GM18502 (cell line): ENCODE measurements around the gene KSR2.

Experiments used
- ATAC-seq: cut with Tn5 transposase; IDR thresholded peaks from one replicate; pipeline ENCODE4 v1.9.1; 2021; ENCODE audit warnings: mild to moderate bottlenecking; ENCODE audit not compliant: unreplicated experiment, poor library complexity

KSR2 gene

GRCh38 chr12:117563706-117564105 is 405.1 kb downstream of the KSR2 start:
- no peak for ATAC-seq

GRCh38 chr12:117563007-117563406 is 405.8 kb downstream of the KSR2 start:
- ATAC-seq: no peak

DNA sequence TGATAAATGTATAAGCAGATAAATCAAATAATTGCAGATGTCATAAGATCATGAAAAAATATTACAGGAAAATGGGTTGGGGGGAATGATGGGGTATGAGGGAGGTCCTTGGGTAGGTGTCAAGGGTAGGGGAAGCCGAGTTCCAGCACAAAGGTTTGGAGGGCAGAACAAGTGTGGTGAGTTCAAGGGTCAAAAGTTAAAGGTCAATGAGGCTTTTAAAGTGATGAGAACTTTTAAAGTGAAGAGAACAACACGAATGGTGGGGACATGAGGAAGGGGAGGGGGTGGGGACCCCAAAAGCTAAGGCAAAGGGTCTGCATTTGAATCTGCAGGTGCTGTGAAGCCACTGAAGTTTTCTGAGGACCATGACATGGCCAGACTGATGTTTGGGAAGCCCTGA is 406.8 kb downstream of the KSR2 start:
- ATAC-seq: no peak

- ATAC-seq: no peak
These were observed 408.8 kb downstream of the KSR2 start for GRCh38 chr12:117559978-117560377.

DNA sequence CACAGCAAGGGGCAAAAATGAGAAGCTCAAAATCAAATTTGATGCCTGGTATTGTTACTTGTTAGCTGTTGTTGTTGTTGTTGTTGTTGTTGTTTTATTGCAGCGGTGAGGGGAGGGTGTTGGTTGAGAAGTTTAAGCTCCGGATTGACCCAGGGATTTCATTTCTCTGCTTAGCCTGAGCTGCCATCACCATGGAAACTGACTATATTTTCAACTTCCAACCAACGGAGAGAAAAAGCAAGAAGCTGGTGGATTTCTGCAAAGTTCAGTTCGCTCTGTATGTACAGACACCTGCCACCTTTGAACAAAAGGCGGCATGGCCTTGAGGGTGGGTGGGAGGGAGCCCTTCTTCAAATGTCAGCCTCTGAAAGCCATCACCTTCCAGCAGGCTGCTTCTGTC is 412.9 kb downstream of the KSR2 start:
- ATAC-seq: no peak

DNA sequence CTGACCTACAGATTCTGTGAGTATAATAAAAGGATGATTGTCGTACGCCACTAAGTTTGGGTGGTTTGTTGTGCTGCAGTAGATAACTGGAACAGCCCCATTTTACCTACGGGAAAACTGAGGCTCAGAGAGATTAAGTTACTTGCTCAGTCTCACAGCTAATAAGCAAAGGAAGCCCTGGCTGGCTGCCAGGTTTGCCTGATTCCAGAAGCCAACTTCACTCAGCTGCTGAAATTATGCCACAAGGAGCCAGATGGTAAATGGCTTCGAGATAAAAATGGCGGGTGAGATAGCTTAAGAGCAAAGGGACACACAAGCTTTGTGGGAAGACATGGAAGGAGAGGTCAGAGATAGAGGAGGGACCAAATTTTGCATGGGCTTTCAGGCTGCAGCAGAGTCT is 415.8 kb downstream of the KSR2 start:
- ATAC-seq: no peak

GRCh38 chr12:117551665-117552064 is 417.1 kb downstream of the KSR2 start:
- no peak for ATAC-seq

GRCh38 chr12:117547209-117547608 is 421.6 kb downstream of the KSR2 start:
- no peak for ATAC-seq

GRCh38 chr12:117545216-117545615 is 423.6 kb downstream of the KSR2 start:
- ATAC-seq: no peak

- ATAC-seq: no peak
These were observed 428.8 kb downstream of the KSR2 start for GRCh38 chr12:117540011-117540410.

- no peak for ATAC-seq
These were observed 429.9 kb downstream of the KSR2 start for GRCh38 chr12:117538926-117539325.

GRCh38 chr12:117538032-117538690 is 430.6 kb downstream of the KSR2 start:
- no peak for ATAC-seq

GRCh38 chr12:117533687-117534086 is 435.1 kb downstream of the KSR2 start:
- no peak for ATAC-seq

DNA sequence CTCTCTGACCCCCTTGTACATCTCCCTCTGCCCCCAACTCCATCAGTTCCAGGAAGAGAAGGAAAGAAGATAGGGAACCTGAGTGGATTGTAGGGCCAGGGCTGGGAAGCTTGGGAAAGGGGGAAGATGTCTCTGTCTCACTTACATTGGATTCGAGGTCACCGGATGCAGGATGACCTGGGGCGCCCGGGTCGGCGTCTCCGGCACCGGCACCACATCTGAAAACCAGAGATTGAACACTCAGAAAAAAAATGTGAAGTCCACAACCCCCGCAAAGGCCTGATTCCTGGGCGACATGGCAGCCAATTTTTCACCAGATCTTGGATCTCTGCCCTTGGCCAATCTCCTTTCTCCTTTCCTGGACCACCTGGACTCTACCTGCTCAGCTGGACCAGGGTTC is 438.0 kb downstream of the KSR2 start:
- no peak for ATAC-seq

DNA sequence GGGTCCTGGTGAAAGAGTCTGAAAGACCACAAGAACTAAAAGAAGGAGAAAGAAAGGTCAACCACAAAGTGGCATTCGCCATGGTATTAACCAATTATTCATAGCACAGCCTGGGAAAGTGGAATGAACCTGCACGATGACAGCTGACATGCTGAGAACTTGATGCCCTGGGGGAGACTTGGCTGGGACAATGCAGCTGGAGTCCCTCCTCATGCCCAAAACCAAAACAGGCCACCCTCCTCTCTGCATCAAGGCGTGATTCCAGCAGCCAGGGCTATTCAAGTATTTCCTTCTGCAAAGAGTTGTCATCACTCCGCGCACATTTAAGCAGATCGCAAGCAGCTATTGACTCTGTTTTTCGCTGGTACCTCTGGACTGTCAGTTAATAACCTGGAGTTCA is 440.3 kb downstream of the KSR2 start:
- ATAC-seq: no peak

DNA sequence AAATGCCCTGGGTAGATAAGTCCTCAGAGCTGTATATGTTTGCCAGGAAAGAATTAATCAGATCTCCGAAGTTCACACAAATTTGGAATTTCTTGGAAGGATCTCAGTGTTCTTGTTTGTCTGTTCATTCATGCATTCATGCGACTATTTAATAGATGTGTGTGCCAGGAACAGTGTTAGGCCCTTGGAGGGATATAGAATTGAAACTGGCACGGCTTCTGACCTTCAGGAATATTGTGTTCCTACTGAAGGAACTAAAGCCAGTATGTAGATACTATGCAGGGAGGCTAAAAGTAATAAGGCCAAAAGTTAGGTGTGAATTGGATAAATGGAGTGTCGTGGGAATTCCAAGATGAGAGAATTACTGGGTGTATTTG is 441.3 kb downstream of the KSR2 start:
- no peak for ATAC-seq

DNA sequence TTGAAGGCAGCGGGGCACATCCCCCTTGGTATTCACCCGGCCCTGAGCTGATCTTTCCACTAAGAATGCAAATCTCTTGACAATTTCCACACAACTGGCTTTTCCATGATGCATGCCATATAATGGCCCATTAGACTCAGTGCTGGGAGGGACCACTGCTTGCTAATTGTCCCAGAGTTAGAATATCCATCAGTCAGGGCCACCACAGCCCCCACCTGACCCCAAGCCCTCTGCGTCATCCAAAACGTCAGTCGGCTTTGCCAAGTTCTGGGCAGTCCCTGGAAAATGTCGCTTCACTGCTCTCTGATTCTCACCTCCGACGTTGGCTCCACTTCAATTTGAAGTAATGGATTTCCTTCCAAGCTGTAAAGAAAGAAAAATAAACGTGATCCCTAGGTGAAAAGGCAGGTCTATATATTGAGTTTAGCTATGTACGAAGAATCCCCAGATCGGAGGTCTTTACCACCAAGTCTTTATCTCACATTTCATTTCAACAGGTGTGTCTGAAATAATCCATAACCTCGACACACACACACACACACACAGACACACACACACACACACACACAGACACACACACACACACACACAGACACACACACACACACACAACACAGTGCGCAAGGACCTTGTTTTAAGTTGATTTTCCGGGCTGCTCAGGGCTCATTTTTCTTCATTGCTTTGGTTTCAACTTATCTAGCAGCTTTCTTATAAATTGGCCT is 441.9 kb downstream of the KSR2 start:
- no peak for ATAC-seq

GRCh38 chr12:117525766-117526165 is 443.0 kb downstream of the KSR2 start:
- no peak for ATAC-seq

DNA sequence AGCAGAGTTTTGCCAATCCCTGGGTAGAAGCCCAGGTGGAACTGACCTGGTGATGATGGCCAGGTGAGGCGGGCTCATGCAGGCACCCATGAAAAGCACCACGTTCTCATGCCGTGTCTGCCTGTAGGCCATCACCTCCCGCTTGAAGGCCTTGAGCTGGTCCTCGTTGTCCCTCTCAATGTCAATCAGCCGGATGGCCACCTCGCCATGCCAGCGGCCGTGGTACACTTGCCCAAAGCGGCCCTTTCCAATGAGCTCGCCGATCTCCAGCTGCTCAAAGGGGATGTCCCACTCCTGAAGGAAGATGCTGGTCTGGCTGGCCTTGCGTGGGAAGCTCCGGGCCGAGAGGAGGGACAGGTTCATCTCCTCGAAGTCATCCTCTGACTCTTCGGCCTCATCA is 444.0 kb downstream of the KSR2 start:
- no peak for ATAC-seq

GRCh38 chr12:117523971-117524370 is 444.8 kb downstream of the KSR2 start:
- ATAC-seq: no peak

DNA sequence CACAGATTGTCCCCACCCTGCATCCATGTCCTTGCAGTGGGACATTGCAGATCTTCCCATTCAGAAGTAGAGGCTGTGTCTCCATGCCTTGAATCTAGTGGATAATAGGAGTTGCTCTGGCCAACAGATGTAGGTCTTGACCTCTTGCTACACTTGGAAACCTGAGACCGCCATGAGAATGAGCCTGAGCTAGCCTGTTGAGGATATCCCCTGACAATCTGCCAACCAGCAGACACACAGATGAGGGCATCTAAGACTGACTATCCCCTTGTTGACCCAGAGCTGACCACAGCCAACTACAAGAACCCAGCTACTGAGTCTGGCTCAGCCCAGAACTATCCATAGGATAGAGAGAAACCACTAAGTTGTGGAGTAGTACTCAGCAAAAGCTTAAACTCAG is 446.2 kb downstream of the KSR2 start:
- ATAC-seq: no peak

DNA sequence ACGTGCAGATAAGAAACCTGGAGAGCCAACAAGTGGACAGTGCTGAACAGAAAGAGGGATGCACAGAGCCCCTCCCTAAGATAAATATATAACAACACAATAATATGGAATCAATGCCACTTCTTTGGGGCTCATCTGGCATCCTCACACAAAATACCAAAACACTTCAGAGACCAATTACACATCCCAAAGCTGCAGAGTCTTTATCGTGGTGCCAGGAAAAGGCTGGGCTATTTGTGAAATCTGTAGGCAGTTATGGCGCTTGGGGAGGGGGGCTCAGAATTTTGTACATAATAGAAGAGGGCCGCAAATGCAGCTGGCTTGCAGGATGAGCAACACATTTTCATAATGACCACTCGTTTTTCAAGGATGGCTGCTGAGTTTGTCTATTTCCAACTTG is 446.9 kb downstream of the KSR2 start:
- ATAC-seq: no peak
